Thyroid gland (tissue), 4 donors: Measurements from ENCODE around the gene CFAP251.

ENCODE experiments used
- POLR2A ChIP-seq, 2 donors: fragments of 450-650 bp; IDR thresholded peaks; one replicate each; pipeline ENCODE4 v1.6.1; 2017; ENCODE audit warnings: antibody characterized with exemption in 2 of 2, mild to moderate bottlenecking in 2 of 2, moderate library complexity in 1 of 2
- TF ChIP-seq, protein P1 (sequence below), 6 experiments: fragments of 200-600 bp in 3 of 6; fragments of 450-650 bp in 3 of 6; sonication (generic) in 3 of 6; IDR thresholded peaks; one replicate each; pipeline ENCODE4 v1.5.1; 2016 to 2019; ENCODE audit warnings: antibody characterized with exemption in 6 of 6, mild to moderate bottlenecking in 2 of 6, inconsistent platforms in 1 of 6, moderate library complexity in 1 of 6

GRCh38 chr12:121975021-121975420 lies 56.6 kb downstream of the CFAP251 start:
- TF ChIP-seq, protein P1, sequence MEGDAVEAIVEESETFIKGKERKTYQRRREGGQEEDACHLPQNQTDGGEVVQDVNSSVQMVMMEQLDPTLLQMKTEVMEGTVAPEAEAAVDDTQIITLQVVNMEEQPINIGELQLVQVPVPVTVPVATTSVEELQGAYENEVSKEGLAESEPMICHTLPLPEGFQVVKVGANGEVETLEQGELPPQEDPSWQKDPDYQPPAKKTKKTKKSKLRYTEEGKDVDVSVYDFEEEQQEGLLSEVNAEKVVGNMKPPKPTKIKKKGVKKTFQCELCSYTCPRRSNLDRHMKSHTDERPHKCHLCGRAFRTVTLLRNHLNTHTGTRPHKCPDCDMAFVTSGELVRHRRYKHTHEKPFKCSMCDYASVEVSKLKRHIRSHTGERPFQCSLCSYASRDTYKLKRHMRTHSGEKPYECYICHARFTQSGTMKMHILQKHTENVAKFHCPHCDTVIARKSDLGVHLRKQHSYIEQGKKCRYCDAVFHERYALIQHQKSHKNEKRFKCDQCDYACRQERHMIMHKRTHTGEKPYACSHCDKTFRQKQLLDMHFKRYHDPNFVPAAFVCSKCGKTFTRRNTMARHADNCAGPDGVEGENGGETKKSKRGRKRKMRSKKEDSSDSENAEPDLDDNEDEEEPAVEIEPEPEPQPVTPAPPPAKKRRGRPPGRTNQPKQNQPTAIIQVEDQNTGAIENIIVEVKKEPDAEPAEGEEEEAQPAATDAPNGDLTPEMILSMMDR (IDR thresholded peaks at IDR 0.05): no peak
- no peak for TF ChIP-seq POLR2A (IDR thresholded peaks at IDR 0.05)
